ENCODE measurements around the gene HOXA6. TPM values are rescaled to one million over a fixed set of nuclear protein-coding genes. Genes with fewer than 3 reads are reported as not detected.

The HOXA6 gene
- total RNA-seq, 1 experiment from 2014 or later, result not detected

DNA sequence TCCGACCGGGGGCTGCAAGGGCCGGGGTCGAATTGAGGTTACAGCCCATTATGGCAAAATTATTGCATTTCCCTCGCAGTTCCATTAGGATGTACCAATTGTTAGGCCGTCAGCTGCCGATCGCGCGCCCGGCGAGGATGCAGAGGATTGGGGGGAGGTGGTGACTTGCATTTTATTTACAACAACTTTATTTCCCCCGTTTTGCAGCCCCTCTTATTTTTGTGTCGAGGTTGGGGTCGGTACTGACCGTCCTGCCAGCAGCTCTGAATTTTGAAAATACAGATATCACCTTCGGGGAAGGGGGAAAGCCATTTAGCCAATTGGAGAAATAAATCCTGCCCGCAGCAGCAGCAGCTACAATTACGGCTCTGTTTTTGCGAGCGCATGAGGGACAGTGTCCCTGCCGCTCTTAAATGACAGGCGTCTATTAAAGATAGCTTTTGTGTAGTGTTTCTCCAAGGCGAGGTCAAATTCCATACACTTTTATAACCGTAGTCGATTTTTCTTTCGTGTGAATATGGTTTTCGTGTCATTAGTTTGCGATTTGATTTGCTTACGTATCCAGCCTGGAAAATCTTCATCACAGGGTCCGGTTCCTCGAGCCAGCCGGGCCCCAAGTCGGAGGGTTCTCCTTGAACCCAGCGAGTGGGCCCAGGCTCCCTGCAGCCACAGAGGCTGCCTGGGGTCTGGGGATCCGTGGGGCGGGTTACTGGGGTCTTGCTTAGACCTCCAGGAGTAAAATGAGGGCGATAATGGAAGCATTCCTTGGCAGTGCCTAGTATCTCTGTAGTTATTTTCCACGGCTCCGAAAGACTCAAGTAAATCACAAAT lies 3.4 kb downstream of the HOXA6 start:
- no peak for TF ChIP-seq IRF2 (CRISPR knock-in tag; IDR thresholded peaks at IDR 0.05; ENCODE audit: borderline replicate concordance, low read depth)
- TF ChIP-seq, protein P1, sequence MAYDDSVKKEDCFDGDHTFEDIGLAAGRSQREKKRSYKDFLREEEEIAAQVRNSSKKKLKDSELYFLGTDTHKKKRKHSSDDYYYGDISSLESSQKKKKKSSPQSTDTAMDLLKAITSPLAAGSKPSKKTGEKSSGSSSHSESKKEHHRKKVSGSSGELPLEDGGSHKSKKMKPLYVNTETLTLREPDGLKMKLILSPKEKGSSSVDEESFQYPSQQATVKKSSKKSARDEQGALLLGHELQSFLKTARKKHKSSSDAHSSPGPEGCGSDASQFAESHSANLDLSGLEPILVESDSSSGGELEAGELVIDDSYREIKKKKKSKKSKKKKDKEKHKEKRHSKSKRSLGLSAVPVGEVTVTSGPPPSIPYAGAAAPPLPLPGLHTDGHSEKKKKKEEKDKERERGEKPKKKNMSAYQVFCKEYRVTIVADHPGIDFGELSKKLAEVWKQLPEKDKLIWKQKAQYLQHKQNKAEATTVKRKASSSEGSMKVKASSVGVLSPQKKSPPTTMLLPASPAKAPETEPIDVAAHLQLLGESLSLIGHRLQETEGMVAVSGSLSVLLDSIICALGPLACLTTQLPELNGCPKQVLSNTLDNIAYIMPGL (CRISPR knock-in tag; IDR thresholded peaks at IDR 0.05), result no peak
- no peak for TF ChIP-seq ATF6 (CRISPR knock-in tag; IDR thresholded peaks at IDR 0.05)
- TF ChIP-seq TEAD4 (CRISPR knock-in tag; IDR thresholded peaks at IDR 0.05), result no peak
- no peak for TF ChIP-seq ATF2 (CRISPR knock-in tag; IDR thresholded peaks at IDR 0.05; ENCODE audit: borderline replicate concordance, low read depth)
- no peak for TF ChIP-seq CBFB (CRISPR knock-in tag; IDR thresholded peaks at IDR 0.05; ENCODE audit: low read depth)
- no peak for TF ChIP-seq ERG (CRISPR knock-in tag; IDR thresholded peaks at IDR 0.05)
- no peak for TF ChIP-seq ETV6 (CRISPR knock-in tag; IDR thresholded peaks at IDR 0.05)
- TF ChIP-seq ZNF138 (CRISPR knock-in tag; conservative IDR thresholded peaks at IDR 0.05), result no peak
- TF ChIP-seq JUN (CRISPR knock-in tag; IDR thresholded peaks at IDR 0.05), result no peak
- no peak for TF ChIP-seq RELA (CRISPR knock-in tag; IDR thresholded peaks at IDR 0.05; ENCODE audit: borderline replicate concordance)
- TF ChIP-seq SP1 (CRISPR knock-in tag; conservative IDR thresholded peaks at IDR 0.05), result no peak
- TF ChIP-seq ZNF396 (CRISPR knock-in tag; IDR thresholded peaks at IDR 0.05; ENCODE audit: borderline replicate concordance), result no peak
- no peak for TF ChIP-seq GTF2I (CRISPR knock-in tag; conservative IDR thresholded peaks at IDR 0.05)
- no peaks in the 10 kb centered on the region for H3K36me3 Mint-ChIP-seq
- peaks cover 100% of the 10 kb centered on the region for H3K27me3 Mint-ChIP-seq (ENCODE audit: low read depth)
- no peak overlapping the region for H3K27ac Mint-ChIP-seq
- no peak overlapping the region for H3K4me3 Mint-ChIP-seq
- DNase-seq (ENCODE audit: low spot score) (no peak), ATAC-seq (no peak)
- peaks cover 25% of the 10 kb centered on the region for H3K4me1 Mint-ChIP-seq
- CTCF ChIA-PET, result interaction anchor here (0.6 to 3.8 kb wide), 38 partner anchors 9 to 1251 kb away, joined by 3 to 39 read pairs (median 4); partner anchors contain the start of genes HOXA11, HOXA13, HOXA3 and SKAP2
- no peaks in the 10 kb centered on the region for H3K9me3 Mint-ChIP-seq
- POLR2A ChIA-PET, result interaction anchor here (0.6 kb wide), 1 partner anchor 134 kb away, joined by 3 read pairs; no protein-coding TSS in a partner anchor

GRCh38 chr7:27143023-27143949 lies 4.3 kb downstream of the HOXA6 start, which contains the start of gene HOXA5:
HOXA5 (minus strand) TSS chr7:27143681; CDS start chr7:27143607, 74 bp downstream.
- ChIA-PET CTCF (interaction anchor here (0.6 to 3.8 kb wide), 37 partner anchors 9 to 1251 kb away, joined by 3 to 39 read pairs (median 4); partner anchors contain the start of genes HOXA11, HOXA13, HOXA3 and HOXA4), POLR2A (interaction anchor here (0.6 to 1.2 kb wide), 2 partner anchors 30 to 135 kb away, joined by 3 read pairs; no protein-coding TSS in a partner anchor)
- Mint-ChIP-seq H3K36me3 (no peaks in the 10 kb centered on the region), H3K27me3 (ENCODE audit: low read depth) (peaks cover 100% of the 10 kb centered on the region), H3K4me3 (peak within 1 kb of the TSS; percentile 74), H3K27ac (no peak within 1 kb of the TSS), H3K4me1 (peaks cover 25% of the 10 kb centered on the region), H3K9me3 (no peaks in the 10 kb centered on the region)
- ATAC-seq, result peak; percentile 31
- peak; percentile 89 for DNase-seq (ENCODE audit: low spot score)
- TF ChIP-seq TEAD1 (CRISPR knock-in tag; IDR thresholded peaks at IDR 0.05), result 0 out of 2 replicates have a peak, but pooled peaks have one; percentile 18
- TF ChIP-seq TEAD4 (CRISPR knock-in tag; IDR thresholded peaks at IDR 0.05), result 0 out of 2 replicates have a peak, but pooled peaks have one; percentile 17
- 0 out of 2 replicates have a peak, but pooled peaks have one; percentile 32 for TF ChIP-seq PRRX2 (CRISPR knock-in tag; IDR thresholded peaks at IDR 0.05)
- TF ChIP-seq, protein P1 (CRISPR knock-in tag; IDR thresholded peaks at IDR 0.05), result peak; percentile 12; the same call in 1 of the 2 replicates
- TF ChIP-seq, protein P2, sequence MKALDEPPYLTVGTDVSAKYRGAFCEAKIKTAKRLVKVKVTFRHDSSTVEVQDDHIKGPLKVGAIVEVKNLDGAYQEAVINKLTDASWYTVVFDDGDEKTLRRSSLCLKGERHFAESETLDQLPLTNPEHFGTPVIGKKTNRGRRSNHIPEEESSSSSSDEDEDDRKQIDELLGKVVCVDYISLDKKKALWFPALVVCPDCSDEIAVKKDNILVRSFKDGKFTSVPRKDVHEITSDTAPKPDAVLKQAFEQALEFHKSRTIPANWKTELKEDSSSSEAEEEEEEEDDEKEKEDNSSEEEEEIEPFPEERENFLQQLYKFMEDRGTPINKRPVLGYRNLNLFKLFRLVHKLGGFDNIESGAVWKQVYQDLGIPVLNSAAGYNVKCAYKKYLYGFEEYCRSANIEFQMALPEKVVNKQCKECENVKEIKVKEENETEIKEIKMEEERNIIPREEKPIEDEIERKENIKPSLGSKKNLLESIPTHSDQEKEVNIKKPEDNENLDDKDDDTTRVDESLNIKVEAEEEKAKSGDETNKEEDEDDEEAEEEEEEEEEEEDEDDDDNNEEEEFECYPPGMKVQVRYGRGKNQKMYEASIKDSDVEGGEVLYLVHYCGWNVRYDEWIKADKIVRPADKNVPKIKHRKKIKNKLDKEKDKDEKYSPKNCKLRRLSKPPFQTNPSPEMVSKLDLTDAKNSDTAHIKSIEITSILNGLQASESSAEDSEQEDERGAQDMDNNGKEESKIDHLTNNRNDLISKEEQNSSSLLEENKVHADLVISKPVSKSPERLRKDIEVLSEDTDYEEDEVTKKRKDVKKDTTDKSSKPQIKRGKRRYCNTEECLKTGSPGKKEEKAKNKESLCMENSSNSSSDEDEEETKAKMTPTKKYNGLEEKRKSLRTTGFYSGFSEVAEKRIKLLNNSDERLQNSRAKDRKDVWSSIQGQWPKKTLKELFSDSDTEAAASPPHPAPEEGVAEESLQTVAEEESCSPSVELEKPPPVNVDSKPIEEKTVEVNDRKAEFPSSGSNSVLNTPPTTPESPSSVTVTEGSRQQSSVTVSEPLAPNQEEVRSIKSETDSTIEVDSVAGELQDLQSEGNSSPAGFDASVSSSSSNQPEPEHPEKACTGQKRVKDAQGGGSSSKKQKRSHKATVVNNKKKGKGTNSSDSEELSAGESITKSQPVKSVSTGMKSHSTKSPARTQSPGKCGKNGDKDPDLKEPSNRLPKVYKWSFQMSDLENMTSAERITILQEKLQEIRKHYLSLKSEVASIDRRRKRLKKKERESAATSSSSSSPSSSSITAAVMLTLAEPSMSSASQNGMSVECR (CRISPR knock-in tag; IDR thresholded peaks at IDR 0.05; ENCODE audit: borderline replicate concordance), result no peak
- TF ChIP-seq SP1 (CRISPR knock-in tag; conservative IDR thresholded peaks at IDR 0.05), result 0 out of 2 replicates have a peak, but pooled peaks have one; percentile 33
